GM12874 (cell line): Measurements from ENCODE around the gene ECM1.

Experiments
- TF ChIP-seq, protein P1 (sequence below): IDR thresholded peaks from 2 replicates; pipeline ENCODE4 v1.5.1; 2011; ENCODE audit warnings: low read depth, mild to moderate bottlenecking, control low read depth, low read length, moderate library complexity; ENCODE audit not compliant: insufficient read depth

The ECM1 gene

GRCh38 chr1:150551784-150552127 lies 43.8 kb downstream of the ECM1 start:
- TF ChIP-seq, protein P1, sequence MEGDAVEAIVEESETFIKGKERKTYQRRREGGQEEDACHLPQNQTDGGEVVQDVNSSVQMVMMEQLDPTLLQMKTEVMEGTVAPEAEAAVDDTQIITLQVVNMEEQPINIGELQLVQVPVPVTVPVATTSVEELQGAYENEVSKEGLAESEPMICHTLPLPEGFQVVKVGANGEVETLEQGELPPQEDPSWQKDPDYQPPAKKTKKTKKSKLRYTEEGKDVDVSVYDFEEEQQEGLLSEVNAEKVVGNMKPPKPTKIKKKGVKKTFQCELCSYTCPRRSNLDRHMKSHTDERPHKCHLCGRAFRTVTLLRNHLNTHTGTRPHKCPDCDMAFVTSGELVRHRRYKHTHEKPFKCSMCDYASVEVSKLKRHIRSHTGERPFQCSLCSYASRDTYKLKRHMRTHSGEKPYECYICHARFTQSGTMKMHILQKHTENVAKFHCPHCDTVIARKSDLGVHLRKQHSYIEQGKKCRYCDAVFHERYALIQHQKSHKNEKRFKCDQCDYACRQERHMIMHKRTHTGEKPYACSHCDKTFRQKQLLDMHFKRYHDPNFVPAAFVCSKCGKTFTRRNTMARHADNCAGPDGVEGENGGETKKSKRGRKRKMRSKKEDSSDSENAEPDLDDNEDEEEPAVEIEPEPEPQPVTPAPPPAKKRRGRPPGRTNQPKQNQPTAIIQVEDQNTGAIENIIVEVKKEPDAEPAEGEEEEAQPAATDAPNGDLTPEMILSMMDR, result no peak

DNA sequence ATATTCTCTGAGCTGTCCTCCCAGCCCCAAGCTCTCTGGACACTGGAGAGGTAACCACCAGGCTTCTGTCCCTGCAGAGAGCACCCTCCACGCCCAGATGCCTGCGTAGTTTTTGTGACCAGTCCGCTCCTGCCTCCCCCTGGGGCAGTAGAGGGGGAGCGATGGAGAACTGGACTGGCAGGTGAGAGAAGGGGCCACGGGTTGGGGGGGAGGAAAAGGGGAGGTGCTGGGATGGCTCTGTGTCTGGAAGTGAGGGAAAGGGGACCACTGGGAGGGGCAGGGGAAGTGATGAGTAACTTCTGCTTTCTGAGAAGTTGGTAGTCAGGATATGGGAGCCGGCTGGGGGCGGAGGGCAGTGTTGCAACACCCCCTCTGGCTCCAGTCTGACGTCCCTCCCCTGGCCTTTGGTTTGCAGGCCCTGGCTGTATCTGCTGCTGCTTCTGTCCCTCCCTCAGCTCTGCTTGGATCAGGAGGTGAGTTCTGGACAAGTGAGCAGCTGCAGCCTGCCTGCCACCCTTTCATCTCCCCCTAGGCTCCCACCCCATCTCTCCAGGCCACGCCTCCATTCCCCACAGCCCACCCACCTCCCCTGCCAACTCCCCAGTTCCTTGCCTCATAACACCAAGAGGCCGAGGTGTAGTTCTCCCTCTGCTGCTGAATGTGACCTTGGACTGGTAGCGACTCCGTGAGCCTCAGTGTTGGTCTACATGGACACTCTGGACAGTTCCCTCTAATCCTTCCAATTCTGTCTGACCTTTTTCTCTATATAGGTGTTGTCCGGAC lies 44.4 kb downstream of the ECM1 start:
- TF ChIP-seq, protein P1, result no peak

DNA sequence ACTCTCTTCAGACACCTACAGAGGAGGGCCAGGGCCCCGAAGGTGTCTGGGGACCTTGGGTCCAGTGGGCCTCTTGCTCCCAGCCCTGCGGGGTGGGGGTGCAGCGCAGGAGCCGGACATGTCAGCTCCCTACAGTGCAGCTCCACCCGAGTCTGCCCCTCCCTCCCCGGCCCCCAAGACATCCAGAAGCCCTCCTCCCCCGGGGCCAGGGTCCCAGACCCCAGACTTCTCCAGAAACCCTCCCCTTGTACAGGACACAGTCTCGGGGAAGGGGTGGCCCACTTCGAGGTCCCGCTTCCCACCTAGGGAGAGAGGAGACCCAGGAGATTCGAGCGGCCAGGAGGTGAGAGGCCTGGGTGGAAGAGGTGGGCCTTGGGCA lies 45.0 kb downstream of the ECM1 start:
- TF ChIP-seq, protein P1, result no peak

DNA sequence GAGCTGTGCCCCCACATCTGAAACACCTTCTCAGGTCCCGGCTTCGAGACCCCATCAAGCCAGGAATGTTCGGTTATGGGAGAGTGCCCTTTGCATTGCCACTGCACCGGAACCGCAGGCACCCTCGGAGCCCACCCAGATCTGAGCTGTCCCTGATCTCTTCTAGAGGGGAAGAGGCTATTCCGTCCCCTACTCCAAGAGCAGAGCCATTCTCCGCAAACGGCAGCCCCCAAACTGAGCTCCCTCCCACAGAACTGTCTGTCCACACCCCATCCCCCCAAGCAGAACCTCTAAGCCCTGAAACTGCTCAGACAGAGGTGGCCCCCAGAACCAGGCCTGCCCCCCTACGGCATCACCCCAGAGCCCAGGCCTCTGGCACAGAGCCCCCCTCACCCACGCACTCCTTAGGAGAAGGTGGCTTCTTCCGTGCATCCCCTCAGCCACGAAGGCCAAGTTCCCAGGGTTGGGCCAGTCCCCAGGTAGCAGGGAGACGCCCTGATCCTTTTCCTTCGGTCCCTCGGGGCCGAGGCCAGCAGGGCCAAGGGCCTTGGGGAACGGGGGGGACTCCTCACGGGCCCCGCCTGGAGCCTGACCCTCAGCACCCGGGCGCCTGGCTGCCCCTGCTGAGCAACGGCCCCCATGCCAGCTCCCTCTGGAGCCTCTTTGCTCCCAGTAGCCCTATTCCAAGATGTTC lies 45.6 kb downstream of the ECM1 start:
- TF ChIP-seq, protein P1, result no peak

GRCh38 chr1:150554086-150554452 lies 46.2 kb downstream of the ECM1 start:
- TF ChIP-seq, protein P1, result no peak

- TF ChIP-seq, protein P1, result no peak
Measured at GRCh38 chr1:150555198-150555970, 47.5 kb downstream of the ECM1 start.
